NCI-H2196 treated with DMSO at 0.1 percent for 48 hours (cell line): ENCODE results near the gene TAP2.

Experiments
- DNase-seq: peaks from one replicate; lab custom pipeline; 2025; ENCODE audit not compliant: unreplicated experiment; lab: John Stamatoyannopoulos, UW

Gene TAP2

GRCh38 chr6:32854376-32855178, 16.0 kb upstream of the TAP2 start:
- peak; percentile 38 for DNase-seq

GRCh38 chr6:32853541-32854375, 15.2 kb upstream of the TAP2 start, which contains the start of the genes PSMB9 and TAP1:
PSMB9 (plus strand) TSS chr6:32854192; CDS start chr6:32854230, 38 bp downstream.
TAP1 (minus strand) TSS chr6:32853704; CDS start chr6:32853636, 68 bp downstream.
- peak; percentile 82 for DNase-seq

GRCh38 chr6:32852844-32853540, 14.5 kb upstream of the TAP2 start:
- DNase-seq = no peak

- no peak for DNase-seq
Measured at GRCh38 chr6:32852018-32852843, 13.7 kb upstream of the TAP2 start.

- no peak for DNase-seq
Measured at GRCh38 chr6:32851025-32851424, 12.5 kb upstream of the TAP2 start.

- DNase-seq = no peak
Measured at GRCh38 chr6:32849126-32849525, 10.6 kb upstream of the TAP2 start.

DNA sequence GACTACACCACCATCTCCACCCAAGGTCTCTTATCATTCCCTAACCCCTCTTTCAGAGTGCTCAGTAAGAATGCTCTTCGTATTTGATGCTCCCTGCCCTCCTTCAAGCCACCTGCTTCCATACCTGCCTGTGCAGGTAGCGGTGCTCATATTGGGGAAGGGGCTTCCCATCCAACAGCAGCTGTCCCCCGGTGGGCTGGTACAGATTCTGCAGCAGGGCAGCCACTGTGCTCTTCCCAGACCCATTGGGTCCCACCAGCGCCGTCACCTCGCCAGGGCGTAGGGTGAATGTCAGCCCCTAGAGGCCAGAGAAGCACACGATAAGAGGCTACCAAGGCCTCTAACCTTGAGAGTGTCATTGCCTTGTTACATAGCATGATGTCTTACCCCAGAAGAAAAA, 9.3 kb upstream of the TAP2 start:
- DNase-seq = no peak

DNA sequence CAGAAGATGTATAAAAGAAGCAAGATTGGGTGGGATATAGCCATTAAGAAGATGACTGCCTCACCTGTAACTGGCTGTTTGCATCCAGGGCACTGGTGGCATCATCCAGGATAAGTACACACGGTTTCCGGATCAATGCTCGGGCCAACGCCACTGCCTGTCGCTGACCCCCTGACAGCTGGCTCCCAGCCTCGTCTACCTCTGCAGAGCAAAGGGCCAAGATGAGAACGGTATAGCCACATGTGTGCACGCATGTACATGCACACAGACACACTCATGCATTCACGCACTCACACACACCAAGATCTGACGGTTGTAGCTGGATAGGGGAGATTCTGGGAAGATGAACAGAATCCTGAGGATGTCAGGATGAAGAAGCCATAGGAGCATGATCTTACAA, 8.5 kb upstream of the TAP2 start:
- DNase-seq = no peak

DNA sequence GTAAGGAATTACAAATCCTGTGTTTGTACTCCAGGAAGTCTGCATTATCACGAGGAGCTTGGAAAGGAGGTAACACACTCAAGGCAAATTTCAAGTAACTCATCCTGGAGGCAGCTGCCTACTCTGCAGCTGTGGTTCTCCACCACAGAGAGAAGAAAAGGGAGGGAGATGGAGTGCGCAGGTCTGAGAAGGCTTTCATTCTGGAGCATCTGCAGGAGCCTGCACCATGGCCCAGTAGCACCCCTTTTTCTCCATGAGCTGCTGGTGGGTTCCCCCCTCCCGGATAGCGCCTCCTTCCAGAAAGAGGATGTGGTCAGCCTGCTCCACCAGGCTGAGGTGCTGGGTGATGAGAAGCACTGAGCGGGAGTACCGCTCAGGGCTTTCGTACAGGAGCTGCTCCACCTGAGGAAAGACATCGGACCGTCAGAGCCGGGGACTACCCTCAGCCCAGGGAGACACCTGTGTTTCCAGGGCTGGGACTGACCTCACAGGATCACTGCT, 6.9 kb upstream of the TAP2 start:
- no peak for DNase-seq

DNA sequence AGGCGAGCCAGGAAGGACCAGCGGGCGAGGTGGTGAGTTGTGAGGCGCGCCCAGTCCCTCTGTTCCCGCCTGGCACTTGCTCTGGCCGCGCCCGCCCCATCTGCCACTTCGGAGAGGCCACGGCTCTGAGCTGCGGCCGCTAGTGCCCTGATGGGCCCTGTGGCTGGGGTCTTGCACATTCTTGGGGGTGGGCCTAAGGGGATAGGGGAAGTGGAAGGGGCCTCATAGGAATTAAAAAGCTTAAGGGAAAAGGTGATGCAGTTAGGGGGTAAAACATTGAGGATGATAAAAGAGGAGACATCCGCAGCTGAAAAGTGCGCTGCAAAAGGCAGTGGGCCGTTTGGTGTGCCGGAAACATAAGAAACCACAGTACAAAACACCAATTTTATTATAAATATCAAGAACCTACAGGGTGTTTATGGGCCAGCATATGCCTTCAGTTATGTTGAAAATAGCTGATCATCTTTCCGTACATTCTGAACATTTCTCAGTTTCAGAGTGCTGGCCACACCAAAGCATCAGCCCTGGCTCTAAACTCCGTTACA, 6.4 kb upstream of the TAP2 start:
- DNase-seq = no peak

GRCh38 chr6:32843979-32844838, 5.7 kb upstream of the TAP2 start, which contains the start of gene PSMB8:
PSMB8 (minus strand) TSS chr6:32844047; CDS start chr6:32843996, 51 bp downstream.
- peak; percentile 97 for DNase-seq

- DNase-seq = no peak
Measured at GRCh38 chr6:32843331-32843978, 4.9 kb upstream of the TAP2 start.

DNA sequence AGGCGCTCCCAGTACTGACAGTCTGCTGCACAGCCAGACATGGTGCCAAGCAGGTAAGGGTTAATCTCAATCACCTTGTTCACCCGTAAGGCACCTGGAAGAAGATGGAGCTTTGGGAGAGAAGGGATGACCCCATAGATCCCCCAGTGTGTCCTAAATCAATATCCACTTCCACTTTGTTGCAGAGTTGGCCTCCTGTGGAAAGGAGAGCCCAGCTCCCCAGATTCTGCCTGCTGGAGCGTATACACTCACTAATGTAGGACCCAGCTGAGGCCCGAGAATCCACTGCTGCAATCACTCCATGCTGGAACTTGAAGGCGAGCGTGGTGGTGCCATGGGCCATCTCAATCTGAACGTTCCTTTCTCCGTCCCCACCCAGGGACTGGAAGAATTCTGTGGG, 4.2 kb upstream of the TAP2 start:
- DNase-seq = no peak

- no peak for DNase-seq
Measured at GRCh38 chr6:32842021-32842650, 3.6 kb upstream of the TAP2 start.

- DNase-seq = no peak
Measured at GRCh38 chr6:32840604-32841246, 2.2 kb upstream of the TAP2 start.

DNA sequence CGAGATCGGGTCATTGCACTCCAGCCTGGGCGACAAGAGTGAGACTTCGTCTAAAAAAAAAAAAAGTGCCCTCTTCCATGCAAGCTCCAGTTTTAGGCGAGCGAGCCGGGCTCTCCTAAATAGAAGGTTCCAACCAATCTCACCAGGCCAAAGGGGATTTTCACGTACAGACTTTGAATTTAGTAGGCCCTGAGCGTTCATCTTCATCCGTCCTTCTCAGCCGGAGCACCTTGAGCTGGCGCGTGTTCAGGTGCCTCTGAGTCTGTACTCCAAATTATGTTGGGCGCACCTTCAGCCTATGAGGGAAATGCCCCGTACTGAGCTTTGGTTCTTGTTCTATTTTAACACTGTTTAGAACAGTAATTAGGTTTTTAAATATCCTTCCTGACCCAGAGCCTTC, 817 bp upstream of the TAP2 start:
- no peak for DNase-seq

DNA sequence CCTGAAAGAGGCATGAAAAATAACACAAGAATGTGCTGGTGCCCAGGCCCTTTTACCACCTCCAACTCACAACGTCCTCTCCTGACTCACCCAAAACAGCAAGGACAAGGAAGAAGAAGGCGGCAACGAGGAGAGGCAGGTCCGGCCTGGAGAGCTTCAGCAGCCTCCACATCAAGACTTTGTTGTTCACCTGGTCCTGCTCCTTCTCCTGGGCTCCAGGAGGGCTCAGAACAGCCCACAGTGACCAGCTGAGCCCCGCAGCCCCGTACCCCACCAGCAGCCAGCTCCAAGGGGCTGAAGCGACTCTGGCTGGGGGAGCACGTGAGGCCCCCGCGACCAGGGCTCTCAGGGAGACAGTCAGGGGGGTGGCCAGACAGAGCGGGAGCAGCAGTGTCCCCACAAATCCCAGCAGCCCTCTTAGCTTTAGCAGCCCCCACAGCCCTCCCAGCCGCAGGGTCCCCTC, 857 bp downstream of the TAP2 start:
- no peak for DNase-seq
